NCI-H748 (cell line): ENCODE results near the gene KLF16.
"Not testable (repeated sequence)": the region's sequence is repeated elsewhere in the genome, so short reads cannot be mapped to it uniquely, and the experiment has no call there.

Experiments used
- DNase-seq: peaks from one replicate; lab custom pipeline; 2025; ENCODE audit not compliant: unreplicated experiment; lab: John Stamatoyannopoulos, UW

The KLF16 gene

DNA sequence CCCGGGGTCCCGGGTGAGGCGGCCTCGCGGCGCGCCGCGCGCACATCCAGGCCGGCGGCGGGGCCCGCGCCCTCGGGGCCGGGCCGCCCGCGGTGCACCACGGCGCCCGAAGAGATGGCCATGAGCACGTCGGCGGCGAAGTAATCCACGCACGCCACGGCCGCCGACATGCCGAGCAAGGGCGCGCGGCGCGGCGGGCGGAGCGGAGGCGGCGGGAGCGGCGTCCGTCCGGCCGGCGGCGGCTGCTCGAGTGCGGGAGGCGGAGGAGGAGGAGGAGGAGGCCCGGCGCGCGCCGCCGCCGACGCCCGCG, at the start of gene KLF16:
KLF16 (minus strand) TSS at position 252 of the 310 bp plus-strand sequence; CDS start at position 170, 82 bp downstream.
- no peak for DNase-seq

DNA sequence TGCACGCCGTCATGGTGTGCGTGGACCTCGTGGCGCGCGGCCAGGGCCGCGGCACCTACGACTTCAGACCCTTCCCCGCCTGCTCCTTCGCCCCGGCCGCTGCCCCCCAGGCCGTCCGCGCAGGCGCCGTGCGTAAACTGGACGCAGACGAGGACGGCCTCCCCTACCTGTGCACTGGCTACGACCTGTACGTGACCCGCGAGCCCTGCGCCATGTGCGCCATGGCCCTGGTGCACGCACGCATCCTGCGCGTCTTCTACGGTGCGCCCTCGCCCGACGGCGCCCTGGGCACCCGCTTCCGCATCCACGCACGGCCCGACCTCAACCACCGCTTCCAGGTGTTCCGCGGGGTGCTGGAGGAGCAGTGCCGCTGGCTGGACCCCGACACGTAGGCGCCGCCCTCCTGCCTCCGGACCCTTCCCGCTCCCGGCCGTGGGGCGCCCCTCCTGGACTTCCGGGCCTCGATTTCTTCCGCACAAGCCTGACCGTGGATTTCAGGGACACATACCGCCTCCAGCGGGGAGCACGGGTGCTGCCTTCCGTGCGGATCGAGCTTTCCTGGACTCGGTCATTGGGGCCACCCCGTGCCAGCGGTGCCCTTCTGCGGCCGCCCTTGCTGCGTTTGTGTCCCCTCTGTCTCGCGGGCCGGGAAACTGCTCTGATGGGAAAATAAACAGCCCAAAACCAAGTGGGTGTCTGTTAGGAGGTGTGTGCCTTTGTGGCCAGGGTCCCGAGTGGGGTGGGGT, 49.6 kb upstream of the KLF16 start:
- no peak for DNase-seq

DNA sequence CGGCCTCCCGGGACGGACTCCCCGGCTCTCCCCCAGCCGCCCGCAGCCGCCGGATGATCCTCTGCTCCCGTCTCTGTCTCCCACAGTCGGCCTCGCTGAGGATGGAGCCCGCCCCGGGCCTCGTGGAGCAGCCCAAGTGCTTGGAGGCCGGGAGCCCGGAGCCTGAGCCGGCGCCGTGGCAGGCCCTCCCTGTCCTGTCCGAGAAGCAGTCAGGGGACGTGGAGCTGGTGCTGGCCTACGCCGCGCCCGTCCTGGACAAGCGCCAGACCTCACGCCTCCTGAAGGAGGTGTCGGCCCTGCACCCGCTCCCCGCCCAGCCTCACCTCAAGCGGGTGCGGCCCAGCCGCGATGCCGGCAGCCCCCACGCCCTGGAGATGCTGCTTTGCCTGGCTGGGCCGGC, 48.6 kb upstream of the KLF16 start:
- DNase-seq = no peak

DNA sequence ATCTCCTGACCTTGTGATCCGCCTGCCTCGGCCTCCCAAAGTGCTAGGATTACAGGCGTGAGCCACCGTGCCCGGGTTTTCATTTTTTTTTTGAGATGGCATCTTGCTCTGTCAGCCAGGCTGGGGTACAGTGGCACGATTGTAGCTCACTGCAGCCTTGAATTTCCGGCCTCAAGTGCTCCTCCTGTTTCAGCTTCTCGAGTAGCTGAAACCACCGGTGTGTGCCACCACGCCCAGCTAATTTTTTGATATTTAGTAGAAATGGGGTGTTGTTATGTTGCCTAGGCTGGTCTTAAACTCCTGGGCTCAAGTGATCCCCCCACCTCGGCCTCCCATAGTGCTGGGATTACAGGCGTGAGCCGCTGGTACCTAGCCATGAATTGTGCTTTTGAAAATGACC, 47.7 kb upstream of the KLF16 start:
- no peak for DNase-seq

DNA sequence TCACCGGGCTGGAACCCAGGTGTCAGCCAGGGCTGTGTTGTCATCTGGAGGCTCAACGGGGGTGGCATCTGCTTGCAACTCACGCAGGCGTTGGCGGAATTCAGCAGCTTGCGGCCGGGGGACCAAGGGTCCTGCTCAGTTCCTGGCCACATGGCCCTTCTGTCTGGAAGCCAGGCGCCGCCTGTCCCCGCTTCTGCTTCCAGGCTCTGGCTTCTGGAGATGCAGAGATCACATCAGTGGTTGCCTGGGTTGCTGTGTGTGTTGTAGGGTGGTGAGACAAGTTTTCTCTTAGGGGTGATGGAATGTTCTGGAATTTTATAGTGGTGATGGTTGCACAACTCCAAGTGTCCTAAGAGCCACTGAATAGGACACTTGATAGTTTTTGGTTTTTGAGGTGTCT, 46.8 kb upstream of the KLF16 start:
- no peak for DNase-seq

DNA sequence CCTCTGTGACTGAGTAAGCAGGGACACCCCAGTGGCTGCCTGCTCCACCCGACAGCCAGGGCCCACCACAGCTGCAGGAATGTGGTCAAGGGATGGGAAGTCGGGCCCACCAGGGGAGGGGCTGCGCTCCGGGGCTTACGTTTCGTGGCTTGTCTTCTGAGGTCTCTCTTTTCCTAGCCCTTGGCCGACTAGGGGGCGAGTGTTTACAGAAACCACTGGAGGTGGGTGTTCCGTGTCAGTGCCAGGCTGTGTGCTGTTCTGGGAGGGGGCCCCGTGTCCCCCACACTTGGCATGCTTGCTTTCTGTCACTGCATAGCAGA, 46.3 kb upstream of the KLF16 start:
- DNase-seq = no peak

DNA sequence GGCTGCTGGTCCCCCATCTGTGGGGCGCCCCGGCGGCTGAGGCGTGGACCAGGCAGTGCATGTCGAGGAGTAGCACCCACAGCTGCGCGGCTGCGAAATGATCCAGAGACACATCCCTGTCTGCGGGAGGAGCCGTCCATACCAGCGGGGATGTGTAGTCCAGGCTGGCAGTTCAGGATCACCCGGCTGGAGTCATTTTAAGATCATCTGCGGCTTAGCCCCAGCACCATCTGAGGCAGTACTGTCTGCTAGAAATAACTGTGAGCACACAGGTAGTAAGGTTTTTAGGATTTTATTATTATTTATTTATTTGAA, 44.9 kb upstream of the KLF16 start:
- no peak for DNase-seq

DNA sequence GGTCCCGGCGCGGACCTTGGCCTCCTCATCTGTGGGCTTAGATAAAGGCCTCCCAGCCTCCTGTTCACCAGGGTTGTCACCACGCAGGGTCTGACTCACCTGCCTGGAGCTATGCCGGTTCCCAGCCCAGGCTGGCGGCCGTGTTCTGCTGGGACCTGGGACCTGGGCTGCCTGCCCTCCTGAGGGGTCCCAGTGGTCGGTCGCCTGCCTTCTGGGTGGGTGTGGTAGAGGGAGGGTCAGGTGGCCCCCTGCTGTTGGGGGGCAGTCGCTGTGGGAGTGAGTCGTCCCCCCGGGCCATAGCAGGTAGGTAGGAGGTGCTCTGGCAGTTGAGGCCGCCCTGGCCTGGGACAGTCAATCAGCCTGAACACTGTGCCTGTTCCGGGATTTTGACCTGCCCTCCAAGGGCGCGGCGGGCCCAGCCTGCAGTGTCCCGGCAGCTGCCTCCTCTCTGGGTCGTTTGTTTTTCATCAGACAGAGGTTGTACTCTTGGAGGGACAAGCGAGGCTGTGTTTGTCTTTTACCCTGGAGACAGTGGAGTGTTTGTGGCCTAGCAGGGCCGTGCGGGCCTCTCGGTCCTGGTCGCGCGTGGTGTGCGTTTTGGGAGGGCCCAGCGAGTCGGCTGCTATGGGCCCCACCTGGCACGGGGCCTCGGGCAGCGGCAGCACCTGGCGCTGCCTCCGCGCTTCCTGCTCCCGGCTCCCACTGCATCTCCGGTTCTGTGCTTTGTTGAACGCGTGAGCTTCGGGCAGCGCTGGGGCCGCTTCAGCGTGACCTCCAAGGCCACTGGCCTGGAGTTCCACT, 44.4 kb upstream of the KLF16 start:
- no peak for DNase-seq

DNA sequence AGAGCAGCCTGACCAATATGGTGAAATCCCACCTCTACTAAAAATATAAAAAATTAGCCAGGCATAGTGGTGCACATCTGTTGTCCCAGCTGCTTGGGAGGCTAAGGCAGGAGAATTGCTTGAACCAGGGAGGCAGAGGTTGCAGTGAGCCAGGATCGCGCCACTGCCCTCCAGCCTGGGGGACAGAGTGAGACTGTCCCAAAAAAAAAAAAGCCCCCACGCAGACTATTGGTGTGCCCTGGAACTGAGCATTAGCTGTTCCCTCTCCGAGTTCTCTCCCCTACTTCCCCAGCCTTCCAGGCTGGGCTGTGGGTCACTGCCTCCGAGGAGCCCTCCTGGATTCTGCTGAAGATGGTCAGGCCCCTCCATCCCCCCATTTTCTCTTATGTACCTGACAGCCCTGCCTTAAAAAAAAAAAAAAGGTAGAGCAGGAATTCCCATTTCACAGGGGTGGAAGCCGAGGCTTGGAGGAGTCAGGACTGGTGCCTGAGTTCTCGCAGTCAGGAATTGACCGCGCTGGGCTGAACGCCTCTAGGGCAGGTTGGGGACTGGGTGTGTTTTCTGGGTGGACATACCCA, 43.7 kb upstream of the KLF16 start:
- DNase-seq = no peak

DNA sequence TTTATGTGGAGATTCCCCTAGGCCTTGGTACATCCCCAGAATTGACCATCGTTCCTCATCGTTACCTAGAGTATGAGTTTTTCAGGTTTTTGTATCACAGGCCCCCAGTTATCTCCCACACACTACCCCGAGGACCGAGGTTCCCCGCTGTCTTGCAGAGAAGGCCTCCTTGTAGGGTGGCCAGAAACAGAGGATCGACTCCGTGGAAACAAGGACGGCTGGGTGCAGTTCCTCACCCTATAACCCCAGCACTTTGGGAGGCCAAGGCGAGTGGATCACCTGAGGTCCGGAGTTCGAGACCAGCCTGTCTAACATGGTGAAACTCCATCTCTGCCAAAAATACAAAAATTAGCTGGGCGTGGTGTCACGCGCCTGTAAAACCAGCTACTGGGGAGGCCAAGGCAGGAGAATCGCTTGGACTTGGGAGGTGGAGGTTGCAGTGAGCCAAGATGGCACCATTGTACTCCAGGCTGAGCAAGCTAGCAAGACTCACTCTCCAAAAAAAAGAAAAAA, 42.5 kb upstream of the KLF16 start:
- DNase-seq = no peak

DNA sequence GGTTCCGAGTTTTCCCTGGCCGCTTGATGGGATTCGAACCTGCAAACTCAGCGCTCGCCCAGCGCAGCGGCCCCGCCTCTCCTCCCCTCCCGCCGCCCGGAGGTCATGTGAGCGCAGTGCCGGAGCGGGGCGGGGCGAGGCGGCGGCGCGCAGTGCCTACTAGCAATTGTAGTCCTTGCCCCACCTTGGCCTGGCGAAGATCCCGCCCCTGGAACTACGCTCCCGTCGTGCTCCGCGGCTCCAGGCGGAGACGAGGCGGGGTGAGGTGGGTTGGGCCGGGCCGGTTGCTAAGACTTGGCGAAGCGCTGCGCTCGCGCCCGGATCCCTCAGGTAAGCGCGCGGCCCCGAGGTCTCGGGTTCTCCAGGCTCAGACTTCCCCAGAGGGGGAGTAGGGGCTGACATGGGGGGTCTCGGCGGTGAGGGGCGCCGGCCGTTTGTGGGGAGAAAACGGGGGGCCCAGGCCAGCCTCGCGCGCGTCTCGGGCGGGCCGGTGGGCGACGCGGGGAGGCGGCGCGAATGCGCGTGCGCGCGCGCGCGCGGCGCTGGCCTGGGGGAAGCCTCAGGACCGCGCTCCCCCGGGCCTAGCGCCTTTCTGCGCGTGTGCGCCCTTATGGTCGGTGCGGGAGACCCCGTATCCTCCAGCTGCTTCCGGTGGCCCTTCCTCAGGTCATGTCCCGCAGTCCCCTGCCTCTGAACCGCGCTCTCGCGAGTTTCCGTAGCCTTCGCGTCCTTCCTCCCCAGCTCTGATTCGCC, 41.9 kb upstream of the KLF16 start, which contains the start of the genes ADAT3 and SCAMP4:
ADAT3 (plus strand) TSS at position 290 of the 753 bp plus-strand sequence. CDS start 6,649 bp downstream, outside the sequence.
SCAMP4 (plus strand) TSS at position 290 of the 753 bp plus-strand sequence. CDS start 9,621 bp downstream, outside the sequence.
- peak; percentile 97 for DNase-seq

DNA sequence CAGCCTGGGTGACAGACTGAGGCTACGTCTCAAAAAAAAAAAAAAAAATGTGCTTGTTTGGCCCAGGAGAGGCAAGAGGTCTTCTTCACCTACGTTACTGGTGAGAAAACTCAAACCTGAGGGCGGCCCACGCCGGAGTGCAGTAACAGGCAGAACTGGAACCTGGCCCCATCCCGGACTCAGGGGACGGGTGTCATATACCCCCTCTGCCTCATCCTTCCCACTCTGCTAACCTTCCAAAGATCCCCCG, 41.4 kb upstream of the KLF16 start:
- no peak for DNase-seq

DNA sequence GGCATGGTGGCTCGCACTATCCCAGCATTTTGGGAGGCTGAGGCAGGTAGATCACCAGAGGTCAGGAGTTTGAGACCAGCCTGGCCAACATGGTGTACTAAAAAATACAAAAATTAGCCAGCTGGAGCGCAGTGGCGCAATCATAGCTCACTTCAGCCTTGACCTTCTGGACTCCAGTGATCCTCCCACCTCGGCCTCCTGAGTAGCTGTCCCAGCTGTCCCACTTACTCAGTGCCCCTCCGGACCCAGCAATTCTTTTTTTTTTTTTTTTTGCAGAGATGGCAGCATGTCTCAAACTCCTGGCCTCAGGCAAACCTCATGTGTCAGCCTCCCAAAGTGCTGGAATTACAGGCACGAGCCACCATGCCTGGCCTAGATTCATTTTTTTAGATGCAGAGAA, 39.5 kb upstream of the KLF16 start:
- DNase-seq = no peak

DNA sequence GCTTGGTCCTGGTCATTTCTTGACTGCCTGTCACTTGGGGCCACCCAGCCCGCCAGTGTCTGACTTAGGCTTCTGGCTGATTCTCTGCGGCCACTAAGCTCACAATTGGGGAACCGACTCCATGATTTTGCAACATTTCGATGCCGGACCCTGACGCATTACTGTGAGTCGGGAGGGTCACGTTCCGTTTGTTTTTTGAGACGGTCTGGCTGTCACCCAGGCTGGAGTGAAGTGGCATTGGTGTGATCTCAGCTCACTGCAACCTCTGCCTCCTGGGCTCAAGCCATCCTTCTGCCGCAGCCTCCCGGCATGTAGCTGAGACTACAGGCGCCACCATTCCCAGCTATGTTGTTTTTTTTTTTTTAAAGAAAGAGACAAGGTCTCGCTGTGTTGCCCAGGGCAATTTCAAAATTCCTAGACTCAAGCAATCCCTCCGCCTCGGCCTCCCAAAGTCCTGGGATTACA, 38.6 kb upstream of the KLF16 start:
- no peak for DNase-seq

DNA sequence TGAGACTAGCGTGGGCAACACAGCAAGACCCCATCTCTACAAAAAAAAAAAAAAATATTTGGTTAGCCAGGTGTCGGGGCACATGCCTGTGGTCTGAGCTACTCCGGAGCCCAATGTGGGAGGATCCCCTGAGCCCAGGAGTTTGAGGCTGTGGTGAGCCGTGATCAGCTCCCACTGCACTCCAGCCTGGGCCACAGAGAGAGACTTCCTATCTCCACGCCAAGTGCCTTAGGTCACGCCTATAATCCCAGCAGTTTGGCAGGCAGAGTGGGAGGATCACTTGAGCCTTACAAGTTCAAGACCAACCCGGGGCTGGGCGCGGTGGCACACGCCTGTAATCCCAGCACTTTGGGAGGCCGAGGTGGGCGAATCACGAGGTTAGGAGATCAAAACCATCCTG, 33.1 kb upstream of the KLF16 start:
- no peak for DNase-seq

DNA sequence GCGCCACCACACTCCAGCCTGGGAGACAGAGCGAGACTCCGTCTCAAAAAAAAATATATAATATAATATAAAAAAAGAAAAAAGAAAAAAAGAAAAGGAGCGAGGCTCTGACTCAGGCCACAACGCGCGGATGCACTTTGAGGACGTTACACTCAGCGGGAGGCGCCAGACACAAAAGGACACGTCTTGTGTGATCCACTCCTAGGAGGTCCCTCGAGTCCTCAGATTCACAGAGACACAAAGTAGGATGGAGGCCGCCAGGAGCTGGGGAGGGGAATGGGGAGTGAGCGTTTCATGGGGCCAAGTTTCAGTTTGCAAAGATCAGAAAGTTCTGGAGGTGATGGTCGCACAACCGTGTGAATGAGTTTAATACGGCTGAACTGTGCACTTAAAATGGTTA, 30.4 kb upstream of the KLF16 start:
- no peak for DNase-seq

DNA sequence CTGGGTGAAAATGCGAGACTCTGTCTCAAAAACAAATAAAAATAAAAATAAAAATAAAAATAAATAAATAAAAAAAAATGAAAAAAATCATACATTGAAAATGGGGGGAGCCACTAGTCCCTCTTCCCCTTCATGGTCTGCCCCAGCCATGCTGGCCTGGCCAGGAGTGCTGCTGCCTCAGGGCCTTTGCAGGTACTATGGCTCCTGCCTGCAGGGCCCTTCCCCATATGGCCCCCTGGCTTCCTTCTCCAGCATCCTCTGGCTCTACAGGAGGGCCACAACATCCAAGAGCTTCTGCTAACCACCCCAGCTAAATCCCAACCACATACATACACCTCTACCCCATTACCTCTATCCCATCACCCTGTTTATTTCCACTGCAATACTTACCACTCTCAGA, 26.5 kb upstream of the KLF16 start:
- no peak for DNase-seq

DNA sequence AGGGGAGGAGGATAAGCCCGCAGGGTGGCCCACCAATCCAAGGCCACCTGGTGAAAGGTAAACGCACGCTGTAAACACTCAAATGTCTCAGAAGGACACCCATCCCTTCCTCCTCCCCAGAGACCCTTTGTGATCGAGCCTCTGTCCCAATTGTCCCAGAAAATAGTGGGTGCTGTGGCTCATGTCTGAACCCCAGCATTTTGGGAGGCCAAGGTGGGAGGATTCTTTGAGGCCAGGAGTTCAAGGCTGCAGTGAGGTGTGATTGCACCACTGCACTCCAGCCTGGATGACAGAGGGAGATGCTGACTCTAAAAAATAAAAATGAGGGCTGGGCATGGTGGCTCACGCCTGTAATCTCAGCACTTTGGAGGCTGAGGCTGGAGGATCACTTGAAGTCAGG, 25.0 kb upstream of the KLF16 start:
- DNase-seq = no peak

DNA sequence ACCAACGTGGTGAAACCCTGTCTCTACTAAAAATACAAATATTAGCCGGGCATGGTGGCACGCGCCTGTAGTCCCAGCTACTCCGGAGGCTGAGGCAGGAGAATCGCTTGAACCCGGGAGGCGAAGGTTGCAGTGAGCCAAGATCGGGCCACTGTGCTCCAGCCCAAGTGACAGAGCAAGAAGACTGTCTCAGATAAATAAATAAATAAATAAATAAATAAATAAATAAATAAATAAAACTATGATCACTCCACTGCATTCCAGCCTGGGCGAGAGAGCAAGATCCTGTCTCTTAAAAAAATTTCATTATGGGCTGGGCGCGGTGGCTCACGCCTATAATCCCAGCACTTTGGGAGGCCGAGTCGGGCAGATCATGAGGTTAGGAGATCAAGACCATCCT, 23.0 kb upstream of the KLF16 start:
- DNase-seq = not testable (repeated sequence)

DNA sequence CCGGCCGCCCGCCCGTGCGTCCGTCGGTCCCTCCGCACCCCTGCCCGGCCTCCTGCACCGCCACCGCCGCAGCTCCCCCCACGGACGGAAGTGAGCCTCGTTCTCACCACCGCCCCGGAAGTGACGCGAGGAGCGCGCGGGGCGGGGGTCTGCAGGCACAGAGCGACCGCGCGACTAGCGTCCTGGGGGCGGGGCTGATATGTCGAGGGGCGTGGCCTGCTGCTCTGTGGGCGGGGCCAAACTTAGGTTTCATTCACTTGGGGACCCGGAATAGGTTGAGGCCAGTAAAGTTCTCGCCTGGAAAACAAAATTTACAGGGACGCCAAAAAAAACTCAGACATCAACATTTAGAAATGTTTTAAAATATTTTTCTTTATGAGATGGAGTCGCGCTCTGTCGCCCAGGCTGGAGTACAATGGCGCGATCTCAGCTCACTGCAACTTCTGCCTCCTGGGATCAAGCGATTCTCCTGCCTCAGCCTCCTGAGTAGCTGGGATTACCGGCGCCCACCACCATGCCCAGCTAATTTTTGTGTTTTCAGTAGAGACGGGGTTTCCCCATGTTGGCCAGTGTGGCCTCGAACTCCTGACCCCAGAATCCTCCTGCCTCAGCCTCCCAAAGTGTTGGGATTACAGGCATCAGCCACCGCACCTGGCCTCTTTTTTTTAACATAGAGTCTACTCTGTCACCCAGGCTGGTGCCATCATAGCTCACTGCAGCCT, 22.2 kb upstream of the KLF16 start, which contains the start of gene ABHD17A:
ABHD17A (minus strand) TSS at position 99 of the 722 bp plus-strand sequence. CDS start 3,930 bp downstream, outside the sequence.
- peak; percentile 93 for DNase-seq
